22Rv1 (cell line): ENCODE results near the gene EPHB1.

Experiments
- H3K27ac ChIP-seq: fragments of 450-650 bp; 2 replicates; pipeline ENCODE4 v1.5.1; 2017
- ZFX ChIP-seq: fragments of 450-650 bp; IDR thresholded peaks from 2 replicates; pipeline ENCODE4 v1.6.1; 2017; ENCODE audit warnings: antibody characterized with exemption, borderline replicate concordance
- TF ChIP-seq, protein P1 (sequence below): fragments of 450-650 bp; IDR thresholded peaks from 2 replicates; pipeline ENCODE4 v1.5.1; 2017; ENCODE audit warnings: mild to moderate bottlenecking

Gene EPHB1

DNA sequence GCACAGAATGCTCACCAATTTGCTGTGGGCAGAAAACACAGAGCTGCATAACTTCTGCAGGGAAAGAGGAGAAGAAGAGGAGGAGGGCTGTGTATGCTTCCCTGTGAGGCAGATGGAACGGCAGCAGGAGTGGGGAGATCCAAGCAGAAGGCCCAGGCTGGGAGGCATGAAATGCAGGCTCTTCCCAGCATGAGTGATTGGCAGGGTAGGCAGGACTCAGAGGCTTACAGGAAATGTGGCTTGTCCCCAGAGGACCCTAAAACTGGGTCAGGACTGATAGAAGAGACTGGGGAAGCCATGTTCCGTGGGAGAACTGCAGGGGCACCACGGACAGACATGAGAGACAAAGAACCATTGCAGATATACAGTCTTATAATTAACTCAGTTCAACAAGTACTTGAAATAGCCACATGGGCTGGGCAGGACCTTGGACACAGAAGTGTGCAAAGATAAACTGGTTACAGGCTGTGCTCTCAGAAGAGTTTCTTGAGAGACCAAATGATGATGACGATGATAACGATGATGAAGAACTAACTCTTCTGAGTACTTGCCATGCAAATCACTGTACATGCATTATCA is 286.9 kb downstream of the EPHB1 start:
- TF ChIP-seq, protein P1, sequence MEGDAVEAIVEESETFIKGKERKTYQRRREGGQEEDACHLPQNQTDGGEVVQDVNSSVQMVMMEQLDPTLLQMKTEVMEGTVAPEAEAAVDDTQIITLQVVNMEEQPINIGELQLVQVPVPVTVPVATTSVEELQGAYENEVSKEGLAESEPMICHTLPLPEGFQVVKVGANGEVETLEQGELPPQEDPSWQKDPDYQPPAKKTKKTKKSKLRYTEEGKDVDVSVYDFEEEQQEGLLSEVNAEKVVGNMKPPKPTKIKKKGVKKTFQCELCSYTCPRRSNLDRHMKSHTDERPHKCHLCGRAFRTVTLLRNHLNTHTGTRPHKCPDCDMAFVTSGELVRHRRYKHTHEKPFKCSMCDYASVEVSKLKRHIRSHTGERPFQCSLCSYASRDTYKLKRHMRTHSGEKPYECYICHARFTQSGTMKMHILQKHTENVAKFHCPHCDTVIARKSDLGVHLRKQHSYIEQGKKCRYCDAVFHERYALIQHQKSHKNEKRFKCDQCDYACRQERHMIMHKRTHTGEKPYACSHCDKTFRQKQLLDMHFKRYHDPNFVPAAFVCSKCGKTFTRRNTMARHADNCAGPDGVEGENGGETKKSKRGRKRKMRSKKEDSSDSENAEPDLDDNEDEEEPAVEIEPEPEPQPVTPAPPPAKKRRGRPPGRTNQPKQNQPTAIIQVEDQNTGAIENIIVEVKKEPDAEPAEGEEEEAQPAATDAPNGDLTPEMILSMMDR: no peak
- no peak for TF ChIP-seq ZFX
- no peak overlapping the region for H3K27ac ChIP-seq

DNA sequence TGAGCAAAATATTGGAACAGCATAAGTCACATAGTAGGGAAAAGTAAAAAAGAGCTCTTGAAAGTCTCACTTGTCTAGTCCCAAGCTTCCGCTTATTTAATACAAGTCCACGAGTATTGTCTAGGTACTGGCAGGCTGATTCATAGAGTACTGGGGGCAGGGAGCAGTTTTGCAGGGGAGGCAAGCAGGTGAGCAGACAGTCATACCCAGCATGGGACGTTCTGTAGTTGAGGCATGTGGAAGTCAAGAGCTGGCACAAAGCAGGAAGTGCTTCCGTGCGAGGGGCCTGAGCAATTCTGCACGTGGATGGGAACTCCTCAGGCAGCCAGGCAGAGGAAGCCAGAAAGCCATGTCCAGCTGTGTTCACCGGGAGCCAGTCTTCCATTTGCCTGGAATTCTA is 287.6 kb downstream of the EPHB1 start:
- no peak overlapping the region for H3K27ac ChIP-seq
- TF ChIP-seq ZFX: no peak
- TF ChIP-seq, protein P1: no peak

- no peak for TF ChIP-seq ZFX
- TF ChIP-seq, protein P1: no peak
- H3K27ac ChIP-seq: no peak overlapping the region
These were observed 288.1 kb downstream of the EPHB1 start for GRCh38 chr3:135083179-135083578.

DNA sequence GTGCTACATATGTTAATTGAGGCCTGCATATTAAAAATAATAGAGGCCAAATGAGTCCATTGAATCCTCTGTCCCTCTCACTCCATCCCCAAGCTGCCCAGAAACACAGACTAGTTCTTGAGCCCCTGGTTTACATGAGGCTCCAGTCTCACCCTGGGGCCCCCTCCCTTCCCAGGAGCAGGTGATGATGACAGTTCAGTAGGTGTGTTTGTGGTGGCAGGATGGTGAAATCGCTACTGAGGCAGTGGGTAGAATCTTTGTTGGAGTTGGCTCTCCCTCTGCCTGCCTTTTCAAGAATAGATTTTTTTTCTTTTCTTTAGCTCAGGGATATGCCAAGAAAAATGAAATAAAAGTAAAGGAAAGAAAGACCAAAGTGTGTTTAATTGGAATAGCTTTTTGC is 288.7 kb downstream of the EPHB1 start:
- no peak overlapping the region for H3K27ac ChIP-seq
- TF ChIP-seq, protein P1: no peak
- TF ChIP-seq ZFX: no peak

- no peak overlapping the region for H3K27ac ChIP-seq
- no peak for TF ChIP-seq ZFX
- TF ChIP-seq, protein P1: no peak
These were observed 289.3 kb downstream of the EPHB1 start for GRCh38 chr3:135084405-135084804.

GRCh38 chr3:135084976-135085375 is 289.9 kb downstream of the EPHB1 start:
- TF ChIP-seq, protein P1: no peak
- no peak for TF ChIP-seq ZFX
- H3K27ac ChIP-seq: no peak overlapping the region

GRCh38 chr3:135085652-135086436 is 290.8 kb downstream of the EPHB1 start:
- TF ChIP-seq, protein P1: no peak
- TF ChIP-seq ZFX: no peak
- H3K27ac ChIP-seq: no peak overlapping the region
